ENCODE results near the gene GLDN. TPM values are rescaled to one million over a fixed set of nuclear protein-coding genes. Genes with fewer than 3 reads are reported as not detected.
A peak's percentile ranks its signal among the peaks of the same experiment; 100 is the strongest.

The GLDN gene
- total and polyA plus RNA-seq, 2 experiments from 2014 or later: 0.29 to 2.8 TPM

DNA sequence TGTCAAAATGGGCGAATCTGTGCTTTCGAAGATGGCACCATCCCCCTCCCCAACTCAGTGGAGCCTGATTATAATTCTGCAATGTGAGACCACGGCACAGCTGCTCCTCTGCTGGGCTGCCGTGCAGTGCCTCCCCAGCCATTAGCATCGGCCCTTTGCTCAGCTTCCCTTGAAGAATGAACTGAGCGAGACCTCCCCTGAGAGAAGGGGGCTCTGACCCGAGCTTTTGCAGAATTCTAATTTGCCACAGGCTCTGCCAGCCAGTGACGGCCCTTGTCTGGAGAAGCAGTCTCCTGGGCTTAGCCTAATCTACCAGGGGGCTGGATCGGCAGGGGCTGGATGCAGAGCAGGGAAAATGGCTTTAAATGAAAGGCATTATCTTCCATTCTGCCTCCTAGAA, 57.2 kb downstream of the GLDN start:
- Histone ChIP-seq H3K27ac (no peak overlapping the region), H4K20me1 (ENCODE audit: insufficient read depth) (no peaks in the 10 kb centered on the region), H3K4me1 (ENCODE audit: insufficient read depth) (no peaks in the 10 kb centered on the region), H3K9ac (no peak overlapping the region), H3K79me2 (ENCODE audit: insufficient read depth) (no peaks in the 10 kb centered on the region), H3K9me2 (ENCODE audit: insufficient read depth) (no peaks in the 10 kb centered on the region), H3K9me3 (ENCODE audit: low read depth) (no peaks in the 10 kb centered on the region), H3K36me3 (ENCODE audit: low read depth) (no peaks in the 10 kb centered on the region), H2AFZ (no peak overlapping the region), H3K27me3 (replicated peaks; ENCODE audit: insufficient read depth) (no peaks in the 10 kb centered on the region), H3K4me2 (ENCODE audit: unreplicated experiment) (no peak overlapping the region), H3K4me3 (no peak overlapping the region), H3F3A (ENCODE audit: insufficient read depth) (no peaks in the 10 kb centered on the region)
- no peak for TF ChIP-seq EZH2 (IDR thresholded peaks at IDR 0.05; ENCODE audit: insufficient read depth, poor library complexity, severe bottlenecking)
- TF ChIP-seq EZH2phosphoT487 (IDR thresholded peaks at IDR 0.05; ENCODE audit: insufficient read depth, low read depth): no peak
- no peak for DNase-seq
- in situ Hi-C loops (cut with MboI): loop anchor here (25.0 kb wide), 1 partner anchor 461 kb away; no protein-coding TSS in a partner anchor
- 64 to 69% methylated on average over 9 of the region's 9 CpGs for WGBS, 2 experiments (ENCODE audit: low coverage in 1 of 2, low lambda C conversion rate in 2 of 2, missing lambda C conversion rate in 2 of 2)

DNA sequence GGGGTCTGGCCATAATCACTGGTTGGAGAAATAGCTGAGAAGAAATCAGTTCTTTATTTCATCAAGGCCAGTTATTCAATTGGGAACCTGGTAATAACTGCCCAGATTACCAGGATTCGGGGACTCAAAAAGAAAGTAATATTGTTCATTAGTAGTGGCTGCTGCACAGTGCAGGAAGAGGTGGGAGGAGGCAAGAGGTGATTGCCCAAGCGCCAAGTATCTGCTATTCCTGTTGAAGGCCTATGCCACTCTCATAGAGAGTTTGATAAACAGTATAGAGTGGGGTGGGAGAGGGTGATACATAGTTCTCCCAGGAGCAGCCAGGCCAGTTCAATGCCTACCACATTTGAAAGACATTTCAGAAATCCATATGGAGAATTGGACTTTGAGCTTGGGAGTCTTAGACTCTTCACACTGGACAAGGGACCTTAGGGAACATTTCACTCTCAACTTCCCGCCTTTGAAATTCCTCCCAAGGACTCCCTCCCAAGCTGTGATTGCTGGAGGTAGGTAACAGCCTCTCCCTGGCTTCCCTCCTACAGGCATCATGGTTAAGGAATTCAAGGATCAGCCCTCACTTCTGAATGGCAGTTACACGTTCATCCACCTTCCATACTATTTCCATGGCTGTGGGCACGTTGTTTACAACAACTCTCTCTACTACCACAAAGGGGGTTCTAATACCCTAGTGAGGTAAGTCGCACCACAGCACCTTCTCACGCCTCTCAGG, 59.8 kb downstream of the GLDN start:
- Histone ChIP-seq H3K27me3 (replicated peaks; ENCODE audit: insufficient read depth) (no peaks in the 10 kb centered on the region), H4K20me1 (ENCODE audit: insufficient read depth) (no peaks in the 10 kb centered on the region), H3K36me3 (ENCODE audit: low read depth) (no peaks in the 10 kb centered on the region), H3K79me2 (ENCODE audit: insufficient read depth) (no peaks in the 10 kb centered on the region), H3K27ac (no peak overlapping the region), H3K9ac (no peak overlapping the region), H3K9me2 (ENCODE audit: insufficient read depth) (no peaks in the 10 kb centered on the region), H3F3A (ENCODE audit: insufficient read depth) (no peaks in the 10 kb centered on the region), H2AFZ (0 out of 2 replicates have a peak overlapping the region, but pooled peaks have one; percentile 22), H3K9me3 (ENCODE audit: low read depth) (no peaks in the 10 kb centered on the region), H3K4me3 (no peak overlapping the region), H3K4me1 (ENCODE audit: insufficient read depth) (no peaks in the 10 kb centered on the region), H3K4me2 (ENCODE audit: unreplicated experiment) (no peak overlapping the region)
- DNase-seq: no peak
- in situ Hi-C loops (cut with MboI): no loop called here
- 72 to 73% methylated on average over 7 of the region's 7 CpGs for WGBS, 2 experiments (ENCODE audit: low coverage in 1 of 2, low lambda C conversion rate in 2 of 2, missing lambda C conversion rate in 2 of 2)
- TF ChIP-seq EZH2 (IDR thresholded peaks at IDR 0.05; ENCODE audit: insufficient read depth, poor library complexity, severe bottlenecking) (no peak), EZH2phosphoT487 (IDR thresholded peaks at IDR 0.05; ENCODE audit: insufficient read depth, low read depth) (no peak)

DNA sequence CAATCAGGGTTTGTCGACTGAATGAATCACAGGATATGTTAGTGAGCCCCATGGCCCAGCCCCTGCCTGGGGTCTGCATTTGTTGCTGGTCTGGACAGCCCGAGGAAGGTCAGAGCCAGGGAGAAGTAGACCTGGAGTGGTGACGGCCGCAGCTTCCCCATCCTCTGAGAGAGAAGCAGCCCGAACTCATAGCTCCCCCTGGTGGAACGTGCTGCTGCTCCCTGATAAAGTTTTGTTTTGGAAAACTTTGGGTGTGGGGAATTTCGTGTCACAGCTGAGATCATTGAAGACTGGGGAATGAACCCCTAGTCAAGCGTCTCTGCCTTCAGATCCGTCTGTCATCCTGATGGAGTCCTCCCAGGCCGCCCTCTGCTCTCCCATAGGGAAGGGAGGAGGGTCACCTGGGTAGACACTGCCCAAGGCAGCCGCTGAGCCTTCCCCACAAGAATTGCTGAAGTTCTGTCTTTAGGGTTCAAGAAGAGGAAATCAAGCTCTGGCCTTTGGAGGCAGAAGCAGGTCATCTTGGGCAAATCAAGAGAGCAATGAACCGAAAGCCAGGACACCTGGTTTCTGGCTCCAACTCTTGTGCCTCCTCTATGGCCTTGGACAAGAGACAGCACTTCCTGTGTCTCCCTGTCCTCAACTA, 60.5 kb downstream of the GLDN start:
- Histone ChIP-seq H4K20me1 (ENCODE audit: insufficient read depth) (no peaks in the 10 kb centered on the region), H3K79me2 (ENCODE audit: insufficient read depth) (no peaks in the 10 kb centered on the region), H3K4me2 (ENCODE audit: unreplicated experiment) (no peak overlapping the region), H3K9ac (no peak overlapping the region), H3K9me2 (ENCODE audit: insufficient read depth) (no peaks in the 10 kb centered on the region), H3K36me3 (ENCODE audit: low read depth) (no peaks in the 10 kb centered on the region), H3F3A (ENCODE audit: insufficient read depth) (no peaks in the 10 kb centered on the region), H3K4me1 (ENCODE audit: insufficient read depth) (no peaks in the 10 kb centered on the region), H3K9me3 (ENCODE audit: low read depth) (no peaks in the 10 kb centered on the region), H3K27me3 (replicated peaks; ENCODE audit: insufficient read depth) (no peaks in the 10 kb centered on the region), H2AFZ (0 out of 2 replicates have a peak overlapping the region, but pooled peaks have one; percentile 22), H3K27ac (no peak overlapping the region), H3K4me3 (no peak overlapping the region)
- in situ Hi-C loops (cut with MboI): no loop called here
- no peak for TF ChIP-seq EZH2 (IDR thresholded peaks at IDR 0.05; ENCODE audit: insufficient read depth, poor library complexity, severe bottlenecking)
- no peak for TF ChIP-seq EZH2phosphoT487 (IDR thresholded peaks at IDR 0.05; ENCODE audit: insufficient read depth, low read depth)
- WGBS, 2 experiments (ENCODE audit: low coverage in 1 of 2, low lambda C conversion rate in 2 of 2, missing lambda C conversion rate in 2 of 2): 26 to 27% methylated on average over 12 of the region's 12 CpGs
- DNase-seq: peak; percentile 75

DNA sequence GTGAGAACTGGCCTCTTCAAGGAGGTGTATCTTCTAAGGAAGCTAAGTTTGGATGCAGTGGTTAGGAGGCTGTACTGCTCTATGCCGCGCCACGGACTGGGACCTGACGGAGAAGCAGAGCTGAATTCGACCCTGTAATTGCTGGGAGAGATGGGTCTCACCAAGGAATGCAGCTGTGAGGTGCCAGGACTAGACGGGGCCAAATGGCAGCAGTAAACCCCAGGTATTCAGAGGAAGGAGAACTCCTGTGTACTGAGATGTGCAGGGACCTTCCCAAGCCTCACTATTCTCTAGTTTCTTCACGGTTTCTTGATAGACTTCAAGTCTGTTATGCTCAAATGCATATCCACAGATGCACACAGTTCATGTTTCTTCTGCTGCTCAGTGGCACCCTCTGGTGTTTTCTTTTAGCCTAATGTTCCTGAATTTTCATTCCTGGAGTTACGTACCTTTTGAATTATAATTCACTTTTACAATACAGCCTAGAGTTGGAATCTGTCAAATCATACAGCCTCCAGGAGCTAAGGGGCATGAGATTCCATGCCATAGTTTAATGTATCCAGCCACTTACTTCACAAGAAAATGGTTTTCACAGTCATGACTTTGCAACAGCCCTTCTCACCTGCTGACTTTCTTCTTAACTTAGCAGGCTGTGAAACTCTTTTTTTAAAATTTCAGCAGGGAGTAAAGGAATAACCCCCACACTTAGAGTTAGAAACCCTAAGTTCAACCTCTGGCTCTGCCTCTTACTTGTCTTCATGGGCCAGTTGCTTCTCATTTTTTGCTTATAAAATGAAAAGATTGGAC, 61.8 kb downstream of the GLDN start:
- Histone ChIP-seq H3K9me3 (ENCODE audit: low read depth) (no peaks in the 10 kb centered on the region), H3K9me2 (ENCODE audit: insufficient read depth) (no peaks in the 10 kb centered on the region), H4K20me1 (ENCODE audit: insufficient read depth) (no peaks in the 10 kb centered on the region), H3K9ac (no peak overlapping the region), H3K79me2 (ENCODE audit: insufficient read depth) (no peaks in the 10 kb centered on the region), H3K4me3 (no peak overlapping the region), H3F3A (ENCODE audit: insufficient read depth) (no peaks in the 10 kb centered on the region), H3K4me1 (ENCODE audit: insufficient read depth) (no peaks in the 10 kb centered on the region), H3K27ac (no peak overlapping the region), H3K36me3 (ENCODE audit: low read depth) (no peaks in the 10 kb centered on the region), H2AFZ (no peak overlapping the region), H3K27me3 (replicated peaks; ENCODE audit: insufficient read depth) (no peaks in the 10 kb centered on the region), H3K4me2 (ENCODE audit: unreplicated experiment) (no peak overlapping the region)
- DNase-seq: peak; percentile 70
- WGBS, 2 experiments (ENCODE audit: low coverage in 1 of 2, low lambda C conversion rate in 2 of 2, missing lambda C conversion rate in 2 of 2): 40 to 47% methylated on average over 8 of the region's 8 CpGs
- TF ChIP-seq EZH2phosphoT487 (IDR thresholded peaks at IDR 0.05; ENCODE audit: insufficient read depth, low read depth) (no peak), EZH2 (IDR thresholded peaks at IDR 0.05; ENCODE audit: insufficient read depth, poor library complexity, severe bottlenecking) (no peak)
- in situ Hi-C loops (cut with MboI): no loop called here

Measured in GM23248 (cell line).